Measurements from ENCODE around the gene BCAS4.
"Not testable (repeated sequence)": the region's sequence is repeated elsewhere in the genome, so short reads cannot be mapped to it uniquely, and the experiment has no call there.

Gene BCAS4

DNA sequence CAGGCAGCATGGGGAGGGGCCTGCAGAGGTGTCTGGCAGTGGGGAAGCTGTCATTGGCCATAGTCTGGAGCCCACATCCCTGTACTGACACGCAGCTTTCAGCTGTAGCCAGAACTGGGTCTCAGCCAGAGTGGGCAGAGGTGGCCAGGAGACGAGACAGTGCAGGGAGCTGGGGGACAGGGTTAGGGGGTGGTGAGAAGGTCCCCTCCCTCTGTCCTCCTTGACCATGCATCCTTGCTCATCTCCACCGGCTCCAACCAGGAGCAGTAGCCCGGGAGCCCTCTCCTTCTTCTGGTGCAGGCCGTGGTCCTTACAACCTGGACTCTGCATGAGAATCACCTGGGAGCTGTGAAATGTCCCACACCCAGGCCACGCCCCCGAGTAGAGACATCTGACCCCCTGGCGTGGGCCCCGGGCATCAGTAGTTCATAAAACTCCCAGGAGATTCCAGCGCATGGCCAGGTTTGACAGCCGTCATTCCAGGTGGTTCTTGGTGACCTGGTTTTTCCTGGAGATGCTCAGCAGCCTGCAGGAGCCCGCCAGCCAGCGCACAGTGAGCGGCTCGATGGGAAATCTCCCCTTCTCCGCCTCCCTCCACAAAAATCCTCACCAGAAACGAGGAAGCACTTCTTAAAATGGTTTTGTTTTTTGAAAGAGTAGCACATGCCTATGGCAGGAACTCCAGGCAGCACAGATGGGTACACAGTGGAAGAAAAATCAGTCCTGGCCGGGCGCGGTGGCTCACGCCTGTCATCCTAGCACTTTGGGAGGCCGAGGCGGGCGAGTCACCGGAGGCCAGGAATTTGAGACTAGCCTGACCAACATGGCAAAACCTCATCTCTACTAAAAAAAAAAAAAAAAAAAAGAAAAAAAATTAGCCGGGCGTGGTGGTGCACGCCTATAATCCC lies 80.2 kb downstream of the BCAS4 start:
- Histone ChIP-seq H3K36me3 (no peaks in the 10 kb centered on the region; the same call in 1 of the 2 replicates), H3K9me3 (no peaks in the 10 kb centered on the region), H3K4me3 (ENCODE audit: low read depth, low read length) (no peak overlapping the region), H3K27me3 (no peaks in the 10 kb centered on the region), H3K4me1 (no peaks in the 10 kb centered on the region)
- TF ChIP-seq, protein P1, sequence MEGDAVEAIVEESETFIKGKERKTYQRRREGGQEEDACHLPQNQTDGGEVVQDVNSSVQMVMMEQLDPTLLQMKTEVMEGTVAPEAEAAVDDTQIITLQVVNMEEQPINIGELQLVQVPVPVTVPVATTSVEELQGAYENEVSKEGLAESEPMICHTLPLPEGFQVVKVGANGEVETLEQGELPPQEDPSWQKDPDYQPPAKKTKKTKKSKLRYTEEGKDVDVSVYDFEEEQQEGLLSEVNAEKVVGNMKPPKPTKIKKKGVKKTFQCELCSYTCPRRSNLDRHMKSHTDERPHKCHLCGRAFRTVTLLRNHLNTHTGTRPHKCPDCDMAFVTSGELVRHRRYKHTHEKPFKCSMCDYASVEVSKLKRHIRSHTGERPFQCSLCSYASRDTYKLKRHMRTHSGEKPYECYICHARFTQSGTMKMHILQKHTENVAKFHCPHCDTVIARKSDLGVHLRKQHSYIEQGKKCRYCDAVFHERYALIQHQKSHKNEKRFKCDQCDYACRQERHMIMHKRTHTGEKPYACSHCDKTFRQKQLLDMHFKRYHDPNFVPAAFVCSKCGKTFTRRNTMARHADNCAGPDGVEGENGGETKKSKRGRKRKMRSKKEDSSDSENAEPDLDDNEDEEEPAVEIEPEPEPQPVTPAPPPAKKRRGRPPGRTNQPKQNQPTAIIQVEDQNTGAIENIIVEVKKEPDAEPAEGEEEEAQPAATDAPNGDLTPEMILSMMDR (IDR thresholded peaks at IDR 0.05; ENCODE audit: low read depth, low read length): no peak
- no peak for DNase-seq

DNA sequence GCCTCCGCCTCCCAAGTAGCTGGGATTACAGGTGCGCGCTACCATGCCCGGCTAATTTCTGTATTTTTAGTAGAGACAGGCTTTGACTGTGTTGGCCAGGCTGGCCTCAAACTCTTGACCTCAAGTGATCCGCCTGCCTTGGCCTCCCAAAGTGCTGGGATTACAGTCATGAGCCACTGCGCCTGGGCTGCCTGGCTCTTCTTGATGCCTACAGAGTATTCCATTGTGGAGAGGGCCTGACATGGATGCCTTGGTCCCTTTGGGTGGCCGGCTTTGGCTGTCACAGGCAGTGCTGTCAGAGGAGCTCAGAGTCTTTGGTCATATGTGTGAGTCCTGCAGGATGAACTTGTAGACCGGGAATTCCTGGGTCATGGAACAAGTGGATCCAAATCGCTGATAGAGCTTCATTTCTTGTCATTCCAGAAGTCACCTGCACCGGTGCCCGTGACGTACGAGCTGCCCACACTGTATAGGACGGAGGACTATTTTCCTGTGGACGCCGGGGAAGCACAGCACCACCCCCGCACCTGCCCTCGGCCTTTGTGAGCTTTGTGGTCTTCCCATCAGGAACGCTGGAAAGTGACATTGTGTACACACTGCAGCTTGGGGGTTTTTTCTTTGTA lies 81.3 kb downstream of the BCAS4 start:
- Histone ChIP-seq H3K9me3 (no peaks in the 10 kb centered on the region), H3K4me1 (no peaks in the 10 kb centered on the region), H3K36me3 (no peaks in the 10 kb centered on the region; the same call in 1 of the 2 replicates), H3K27me3 (no peaks in the 10 kb centered on the region), H3K4me3 (ENCODE audit: low read depth, low read length) (no peak overlapping the region)
- DNase-seq: no peak
- TF ChIP-seq, protein P1 (IDR thresholded peaks at IDR 0.05; ENCODE audit: low read depth, low read length): no peak

- TF ChIP-seq, protein P1 (IDR thresholded peaks at IDR 0.05; ENCODE audit: low read depth, low read length): no peak
- no peaks in the 10 kb centered on the region for H3K9me3 ChIP-seq
- H3K4me1 ChIP-seq: no peaks in the 10 kb centered on the region
- DNase-seq: no peak
- H3K36me3 ChIP-seq: no peaks in the 10 kb centered on the region; the same call in 1 of the 2 replicates
- no peak overlapping the region for H3K4me3 ChIP-seq (ENCODE audit: low read depth, low read length)
- no peaks in the 10 kb centered on the region for H3K27me3 ChIP-seq
Observed at GRCh38 chr20:50876816-50877215, 82.0 kb downstream of the BCAS4 start.

- no peak for DNase-seq
- H3K4me1 ChIP-seq: no peaks in the 10 kb centered on the region
- H3K36me3 ChIP-seq: no peaks in the 10 kb centered on the region; the same call in 1 of the 2 replicates
- H3K27me3 ChIP-seq: no peaks in the 10 kb centered on the region
- no peak overlapping the region for H3K4me3 ChIP-seq (ENCODE audit: low read depth, low read length)
- H3K9me3 ChIP-seq: no peaks in the 10 kb centered on the region
- TF ChIP-seq, protein P1 (IDR thresholded peaks at IDR 0.05; ENCODE audit: low read depth, low read length): no peak
Observed at GRCh38 chr20:50877232-50877743, 82.4 kb downstream of the BCAS4 start.

- TF ChIP-seq, protein P1 (IDR thresholded peaks at IDR 0.05; ENCODE audit: low read depth, low read length): no peak
- Histone ChIP-seq H3K36me3 (no peaks in the 10 kb centered on the region; the same call in 1 of the 2 replicates), H3K9me3 (no peaks in the 10 kb centered on the region), H3K4me3 (ENCODE audit: low read depth, low read length) (no peak overlapping the region), H3K27me3 (no peaks in the 10 kb centered on the region), H3K4me1 (no peaks in the 10 kb centered on the region)
- no peak for DNase-seq
Observed at GRCh38 chr20:50879649-50880550, 85.0 kb downstream of the BCAS4 start.

GRCh38 chr20:50881759-50882424 lies 87.0 kb downstream of the BCAS4 start:
- H3K4me1 ChIP-seq; H3K4me3 ChIP-seq (ENCODE audit: low read depth, low read length); H3K36me3 ChIP-seq; H3K9me3 ChIP-seq; DNase-seq; H3K27me3 ChIP-seq: not testable (repeated sequence)
